Naive B cell (primary cell): ENCODE results near the gene NR0B2. TPM values are rescaled to one million over a fixed set of nuclear protein-coding genes. Genes with fewer than 3 reads are reported as not detected.
A peak's percentile ranks its signal among the peaks of the same experiment; 100 is the strongest.
"Not testable (repeated sequence)": the region's sequence is repeated elsewhere in the genome, so short reads cannot be mapped to it uniquely, and the experiment has no call there.

Experiments
- ATAC-seq, 2 donors: fragments of 150-1000 bp; cut with Tn5 transposase; 2 replicates each; pipeline ENCODE4 v1.10.0; 2021; ENCODE audit warnings: low read depth in 2 of 2, mild to moderate bottlenecking in 2 of 2, moderate library complexity in 2 of 2
- DNase-seq: peaks from one replicate; pipeline ENCODE4 v3.0.0; 2022
- H3K27ac Mint-ChIP-seq, 6 donors: one replicate each; pipeline ENCODE4 v1.8.0; 2020 to 2022; ENCODE audit warnings: mild to moderate bottlenecking in 6 of 6, mixed read lengths in 6 of 6, moderate library complexity in 5 of 6, inconsistent platforms in 2 of 6
- H3K27me3 Mint-ChIP-seq, 3 donors: one replicate each; pipeline ENCODE4 v1.8.0; 2021 to 2022; ENCODE audit warnings: mixed read lengths in 3 of 3, mild to moderate bottlenecking in 1 of 3
- H3K36me3 Mint-ChIP-seq, 2 donors: one replicate each; pipeline ENCODE4 v1.8.0; 2020 to 2022; ENCODE audit warnings: mixed read lengths in 2 of 2, inconsistent platforms in 1 of 2, mild to moderate bottlenecking in 1 of 2
- H3K4me1 Mint-ChIP-seq, 3 donors: one replicate each; pipeline ENCODE4 v1.8.0; 2020 to 2022; ENCODE audit warnings: mixed read lengths in 3 of 3, inconsistent platforms in 1 of 3, mild to moderate bottlenecking in 1 of 3, moderate library complexity in 1 of 3
- H3K4me3 Mint-ChIP-seq, 8 donors: one replicate each; pipeline ENCODE4 v1.8.0; 2020 to 2022; ENCODE audit warnings: mild to moderate bottlenecking in 8 of 8, mixed read lengths in 8 of 8, moderate library complexity in 8 of 8, inconsistent platforms in 2 of 8
- H3K9me3 Mint-ChIP-seq, 7 donors: one replicate each; pipeline ENCODE4 v1.8.0; 2020 to 2022; ENCODE audit warnings: mixed read lengths in 7 of 7, mild to moderate bottlenecking in 5 of 7, inconsistent platforms in 2 of 7, moderate library complexity in 1 of 7
- polyA plus RNA-seq, 6 donors: library from polyadenylated mRNA; unstranded; fragments of 300-500 nt; fragmentation: Illumina TruSeq; gene quantifications; one replicate each; pipeline ENCODE4 v1.2.3, GENCODE V29; 2021; ENCODE audit warnings: low read depth in 6 of 6

Gene NR0B2
- polyA plus RNA-seq, 6 donors from 2014 or later, result not detected

- Mint-ChIP-seq H3K9me3 (no peaks in the 10 kb centered on the region), H3K36me3 (peaks cover 12 to 20% of the 10 kb centered on the region in 2 donors), H3K4me1 (peaks cover 24 to 56% (median 36%) of the 10 kb centered on the region in 3 donors), H3K27me3 (no peaks in the 10 kb centered on the region), H3K4me3 (peak overlapping the region in 2 of 8 donors; percentile 37 to 75), H3K27ac (no peak overlapping the region)
- ATAC-seq (no peak), DNase-seq (no peak)
Observed at GRCh38 chr1:26897351-26897750, 16.4 kb downstream of the NR0B2 start.

- Mint-ChIP-seq H3K27me3 (no peaks in the 10 kb centered on the region), H3K27ac (peak overlapping the region in 2 of 6 donors; percentile 17 to 69), H3K4me1 (peaks cover 22 to 45% (median 34%) of the 10 kb centered on the region in 3 donors), H3K4me3 (peak overlapping the region in 2 of 8 donors; percentile 30 to 71), H3K36me3 (peaks cover 12 to 20% of the 10 kb centered on the region in 2 donors), H3K9me3 (no peaks in the 10 kb centered on the region)
- no peak for DNase-seq
- ATAC-seq, result no peak
Observed at GRCh38 chr1:26894263-26894662, 19.5 kb downstream of the NR0B2 start.

- peaks cover 5 to 20% of the 10 kb centered on the region in 2 donors for H3K36me3 Mint-ChIP-seq
- DNase-seq, result no peak
- peak overlapping the region; percentile 92 to 97 (median 94) for H3K27ac Mint-ChIP-seq
- H3K9me3 Mint-ChIP-seq, result no peaks in the 10 kb centered on the region
- H3K27me3 Mint-ChIP-seq, result no peaks in the 10 kb centered on the region
- peak overlapping the region; percentile 93 to 97 (median 96) for H3K4me3 Mint-ChIP-seq
- ATAC-seq, result peak; percentile 44 to 49
- H3K4me1 Mint-ChIP-seq, result peaks cover 26 to 43% (median 40%) of the 10 kb centered on the region in 3 donors
Observed at GRCh38 chr1:26890467-26890796, 23.3 kb downstream of the NR0B2 start.

GRCh38 chr1:26889551-26890466 is 24.0 kb downstream of the NR0B2 start, which contains the start of gene GPN2:
TSS of gene GPN2 (minus strand) at chr1:26890283. CDS start at chr1:26890096, 187 bp downstream.
- peak within 1 kb of the TSS; percentile 93 to 97 (median 96) for H3K27ac Mint-ChIP-seq
- H3K4me3 Mint-ChIP-seq, result peak within 1 kb of the TSS; percentile 93 to 97 (median 96)
- DNase-seq, result peak; percentile 74
- no peaks in the 10 kb centered on the region for H3K27me3 Mint-ChIP-seq
- H3K4me1 Mint-ChIP-seq, result peaks cover 30 to 44% (median 40%) of the 10 kb centered on the region in 3 donors
- ATAC-seq, result peak; percentile 94 to 96
- H3K9me3 Mint-ChIP-seq, result no peaks in the 10 kb centered on the region
- H3K36me3 Mint-ChIP-seq, result peaks cover 5 to 23% of the 10 kb centered on the region in 2 donors

GRCh38 chr1:26888231-26888630 is 25.5 kb downstream of the NR0B2 start:
- DNase-seq (no peak), ATAC-seq (no peak)
- no peaks in the 10 kb centered on the region for H3K9me3 Mint-ChIP-seq
- H3K4me1 Mint-ChIP-seq, result peaks cover 27 to 41% (median 37%) of the 10 kb centered on the region in 3 donors
- no peaks in the 10 kb centered on the region for H3K27me3 Mint-ChIP-seq
- peak overlapping the region in 4 of 6 donors; percentile 49 to 94 (median 84) for H3K27ac Mint-ChIP-seq
- peak overlapping the region in 7 of 8 donors; percentile 53 to 97 (median 93) for H3K4me3 Mint-ChIP-seq
- H3K36me3 Mint-ChIP-seq, result peaks cover 1 to 26% of the 10 kb centered on the region in 2 donors

- no peak for ATAC-seq
- Mint-ChIP-seq H3K4me3 (peak overlapping the region in 3 of 8 donors; percentile 63 to 87 (median 83)), H3K27ac (peak overlapping the region in 1 of 6 donors; percentile 65), H3K36me3 (peaks cover 9 to 37% of the 10 kb centered on the region in 2 donors), H3K27me3 (no peaks in the 10 kb centered on the region), H3K9me3 (no peaks in the 10 kb centered on the region), H3K4me1 (peaks cover 30 to 45% (median 40%) of the 10 kb centered on the region in 3 donors)
- no peak for DNase-seq
Observed at GRCh38 chr1:26887125-26887524, 26.6 kb downstream of the NR0B2 start.

GRCh38 chr1:26882696-26883463 is 30.9 kb downstream of the NR0B2 start:
- Mint-ChIP-seq H3K9me3 (no peaks in the 10 kb centered on the region), H3K4me3 (no peak overlapping the region), H3K27ac (no peak overlapping the region), H3K36me3 (peaks cover 13 to 30% of the 10 kb centered on the region in 2 donors), H3K4me1 (peaks cover 13 to 20% (median 17%) of the 10 kb centered on the region in 3 donors), H3K27me3 (no peaks in the 10 kb centered on the region)
- no peak for ATAC-seq
- DNase-seq, result no peak

GRCh38 chr1:26881611-26882010 is 32.2 kb downstream of the NR0B2 start:
- H3K9me3 Mint-ChIP-seq, H3K27ac Mint-ChIP-seq, H3K27me3 Mint-ChIP-seq, DNase-seq, ATAC-seq, H3K4me3 Mint-ChIP-seq: not testable (repeated sequence)
- peaks cover 13 to 17% (median 15%) of the 10 kb centered on the region in 3 donors for H3K4me1 Mint-ChIP-seq
- peaks cover 13 to 30% of the 10 kb centered on the region in 2 donors for H3K36me3 Mint-ChIP-seq

- peaks cover 11 to 13% (median 12%) of the 10 kb centered on the region in 3 donors for H3K4me1 Mint-ChIP-seq
- peaks cover 13 to 24% of the 10 kb centered on the region in 2 donors for H3K36me3 Mint-ChIP-seq
- H3K27ac Mint-ChIP-seq, result no peak overlapping the region
- H3K9me3 Mint-ChIP-seq, result no peaks in the 10 kb centered on the region
- H3K27me3 Mint-ChIP-seq, result no peaks in the 10 kb centered on the region
- DNase-seq (no peak), ATAC-seq (no peak)
- H3K4me3 Mint-ChIP-seq, result no peak overlapping the region
Observed at GRCh38 chr1:26879793-26880192, 34.0 kb downstream of the NR0B2 start.

GRCh38 chr1:26877326-26877725 is 36.4 kb downstream of the NR0B2 start:
- Mint-ChIP-seq H3K36me3 (peaks cover 2 to 4% of the 10 kb centered on the region in 2 donors), H3K4me3 (no peak overlapping the region), H3K9me3 (no peaks in the 10 kb centered on the region), H3K27me3 (no peaks in the 10 kb centered on the region), H3K27ac (no peak overlapping the region), H3K4me1 (peaks cover 4 to 7% (median 4%) of the 10 kb centered on the region in 3 donors)
- ATAC-seq, result no peak
- no peak for DNase-seq

- Mint-ChIP-seq H3K4me1 (peaks cover 0 to 7% (median 0%) of the 10 kb centered on the region in 3 donors), H3K4me3 (no peak overlapping the region)
Observed at GRCh38 chr1:26874896-26875295, 38.9 kb downstream of the NR0B2 start.

GRCh38 chr1:26873097-26873496 is 40.7 kb downstream of the NR0B2 start:
- H3K4me3 Mint-ChIP-seq, result peak overlapping the region in 1 of 8 donors; percentile 42
- not testable (repeated sequence) for H3K27me3 Mint-ChIP-seq, H3K4me1 Mint-ChIP-seq, H3K36me3 Mint-ChIP-seq, DNase-seq, H3K9me3 Mint-ChIP-seq, ATAC-seq
- H3K27ac Mint-ChIP-seq, result peak overlapping the region in 1 of 6 donors; percentile 16

More at GRCh38 chr1:26874896-26875295, 38.9 kb downstream of the NR0B2 start:
- ATAC-seq (no peak), DNase-seq (no peak)
- no peaks in the 10 kb centered on the region for H3K36me3 Mint-ChIP-seq
- no peaks in the 10 kb centered on the region for H3K9me3 Mint-ChIP-seq
- no peaks in the 10 kb centered on the region for H3K27me3 Mint-ChIP-seq
- H3K27ac Mint-ChIP-seq, result peak overlapping the region in 1 of 6 donors; percentile 84
